HG02943 (cell line): Measurements from ENCODE around the gene FMO2.

Source experiments
- ATAC-seq: cut with Tn5 transposase; IDR thresholded peaks from one replicate; pipeline ENCODE4 v1.9.1; 2021; ENCODE audit warnings: mild to moderate bottlenecking, low read depth, moderate library complexity; ENCODE audit not compliant: unreplicated experiment

Gene FMO2

DNA sequence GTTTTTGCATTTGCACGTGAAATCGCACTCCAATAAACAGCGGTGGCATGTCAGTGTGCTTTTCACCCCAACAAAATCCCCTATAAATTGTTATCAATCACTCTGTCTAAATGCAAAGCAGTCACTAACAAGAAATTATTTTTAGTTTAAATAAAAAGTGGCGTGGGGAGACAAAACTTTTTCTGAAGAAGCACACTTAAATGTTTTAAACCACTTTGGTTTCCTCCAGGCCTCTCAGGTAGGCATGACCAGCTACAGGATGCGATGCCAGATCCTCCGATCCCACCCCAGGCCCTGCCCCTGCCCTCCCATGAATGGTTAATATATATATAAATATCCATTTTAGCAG lies 66.8 kb downstream of the FMO2 start:
- ATAC-seq = no peak

DNA sequence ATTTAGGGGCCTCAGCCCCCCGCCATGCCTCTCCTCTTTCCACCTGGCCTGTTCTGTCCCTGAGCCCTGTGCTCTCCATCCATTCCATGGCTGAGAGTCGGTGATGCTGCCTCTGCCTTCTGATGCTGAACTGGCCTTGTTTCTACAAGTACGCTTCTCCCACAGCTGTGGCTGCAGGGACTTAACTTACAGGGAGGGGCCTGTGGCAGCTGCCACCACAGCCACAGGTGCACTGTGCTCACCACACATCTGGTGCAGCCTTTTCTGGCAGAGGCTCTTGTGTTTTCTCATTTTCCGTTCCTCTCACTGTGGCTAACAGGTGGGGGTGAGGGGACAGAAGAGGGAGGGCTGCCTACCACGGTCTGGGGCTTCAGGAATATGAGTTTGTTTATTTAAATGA lies 67.4 kb downstream of the FMO2 start:
- ATAC-seq = peak; percentile 89

DNA sequence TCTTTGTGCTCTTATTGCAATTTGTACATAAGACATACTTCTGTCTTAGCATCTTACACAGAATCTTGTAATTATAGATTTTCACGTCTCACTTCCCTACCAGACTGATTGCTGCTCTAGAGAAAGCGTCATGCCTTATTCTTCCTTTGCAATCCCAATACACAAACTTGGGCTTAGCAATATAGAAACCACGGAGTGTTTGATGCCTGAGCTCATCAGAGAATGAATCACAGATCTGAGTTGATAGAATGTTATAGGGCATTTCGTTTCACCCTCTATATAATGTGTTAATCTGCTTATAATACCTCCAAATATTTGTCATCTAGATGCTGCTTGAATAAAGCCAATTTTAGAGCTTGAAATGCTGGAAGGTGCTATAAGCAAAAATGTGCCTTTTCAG lies 69.8 kb downstream of the FMO2 start:
- no peak for ATAC-seq

DNA sequence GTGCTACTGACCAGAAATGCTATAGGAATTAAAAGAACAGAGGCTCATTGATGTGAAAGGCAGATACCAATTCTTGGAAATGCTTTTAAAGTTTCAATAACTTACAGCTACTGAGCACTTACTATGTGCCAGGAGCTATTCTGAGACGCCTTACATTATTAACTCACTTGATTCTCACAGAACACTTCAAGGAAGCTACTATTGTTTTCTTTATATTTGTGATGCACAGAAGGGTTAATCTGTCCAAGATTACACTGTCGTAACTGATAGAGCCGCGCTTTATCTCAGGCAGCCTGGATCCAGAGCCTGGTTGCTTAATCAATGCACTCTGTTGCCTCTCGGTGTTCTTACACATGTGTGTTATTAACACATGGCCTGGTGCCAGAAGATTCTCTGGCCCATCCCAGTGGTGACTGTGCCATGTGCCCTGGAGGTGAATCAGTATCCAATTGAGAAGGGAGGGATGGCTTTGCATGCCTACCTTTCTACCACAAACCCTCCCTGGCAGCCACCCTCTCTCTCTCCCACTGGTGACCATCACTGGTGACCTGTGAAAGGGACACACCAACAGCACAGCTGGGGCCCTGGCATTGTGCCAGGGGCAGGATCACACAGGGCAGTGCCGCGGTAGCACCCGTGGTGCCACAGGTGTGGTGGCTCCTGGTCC lies 72.0 kb downstream of the FMO2 start:
- no peak for ATAC-seq

DNA sequence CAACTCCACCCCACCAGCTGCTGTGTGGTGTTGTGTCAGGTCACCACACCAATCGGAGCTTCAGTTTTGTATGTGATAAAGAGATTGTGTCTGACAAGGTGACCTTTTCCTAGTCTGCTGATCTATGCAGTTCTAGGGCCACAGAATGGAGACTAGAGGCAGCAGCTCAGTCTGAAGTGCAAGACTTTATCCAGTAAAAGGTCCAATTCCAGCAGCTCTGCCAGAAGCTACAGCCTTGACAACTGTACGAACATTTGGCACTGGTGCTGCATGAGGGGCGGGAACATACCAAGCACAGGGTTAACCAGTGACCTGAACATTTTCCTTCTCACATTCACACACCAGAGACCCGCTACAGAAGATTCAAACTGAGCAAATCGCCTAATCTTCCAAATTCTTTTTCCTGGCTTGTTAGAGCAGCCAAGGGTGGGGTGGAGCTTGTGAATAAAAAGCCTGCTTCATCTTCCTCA lies 72.5 kb downstream of the FMO2 start:
- ATAC-seq = no peak

DNA sequence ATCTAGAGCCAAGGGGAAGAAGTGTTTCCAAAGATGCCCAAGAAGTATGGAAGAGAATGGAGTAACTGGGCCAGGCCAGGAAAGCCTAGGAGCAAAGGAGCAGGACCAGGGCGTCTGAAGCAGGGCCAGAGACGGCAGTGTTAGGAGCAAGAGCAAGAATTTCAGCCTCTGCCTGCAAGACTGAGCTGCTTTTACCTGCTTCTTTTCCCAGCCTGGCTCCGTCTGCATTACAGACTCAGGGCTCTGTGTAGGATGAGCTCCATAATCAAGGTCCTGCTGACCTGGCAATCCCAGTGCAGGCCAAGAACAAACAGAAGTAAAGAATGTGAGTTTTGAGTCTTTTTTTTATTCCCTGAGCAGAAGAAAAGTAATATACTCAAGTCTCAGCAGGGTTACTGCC lies 73.3 kb downstream of the FMO2 start:
- no peak for ATAC-seq

DNA sequence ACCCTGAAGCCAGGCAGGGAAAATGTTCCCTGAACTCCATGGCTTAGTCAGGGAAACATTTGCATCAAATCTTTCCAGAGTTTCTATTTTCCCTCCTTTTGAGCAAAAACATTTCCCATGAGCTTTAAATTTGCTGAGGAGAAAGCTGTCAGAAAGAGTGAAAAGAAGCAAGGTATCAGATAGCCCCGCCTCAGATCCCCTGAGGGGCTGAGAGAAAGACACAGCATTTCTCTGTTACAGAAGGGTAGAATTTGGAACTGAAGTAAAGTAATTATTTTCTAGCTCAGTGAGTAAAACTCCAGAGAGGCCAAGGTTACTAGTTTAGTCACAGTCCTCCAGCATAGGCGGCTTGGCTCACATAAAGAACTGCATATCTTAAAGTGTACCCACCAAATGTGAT lies 73.8 kb downstream of the FMO2 start:
- no peak for ATAC-seq
